K562 (cell line): ENCODE results near the gene CHN1. TPM values are rescaled to one million over a fixed set of nuclear protein-coding genes. Genes with fewer than 3 reads are reported as not detected.

Experiments used
- ATAC-seq: fragments of 200-7000 bp; cut with Tn5 transposase; 3 replicates; pipeline ENCODE4 v1.9.1; 2020; ENCODE audit warnings: moderate library complexity
- BruUV-seq: library from RNA; stranded (reverse); fragments of 400-500 nt; replicated peaks from 2 replicates; lab custom pipeline; 2021; lab: Mats Ljungman, UMichigan
- CTCF ChIA-PET: fragments of 300-600 bp; formaldehyde crosslinking; extraction: SDS; loops from one replicate; lab custom pipeline; 2021; ENCODE audit warnings: low intra/inter-chr PET ratio; lab: Yijun Ruan, JAX
- POLR2A ChIA-PET: fragments of 300-600, 350-650 bp; sonication (Branson Sonifier 250); formaldehyde crosslinking; extraction: SDS; loops from one replicate; lab custom pipeline; 2021; ENCODE audit warnings: antibody characterized with exemption, inconsistent platforms; lab: Yijun Ruan, JAX
- DNase-seq, 4 experiments: peaks; one replicate each; pipeline versions ENCODE4 v3.0.0 to v3.0.0-alpha.2; 2011 to 2018; ENCODE audit warnings: low spot score in 3 of 4, mixed read lengths in 3 of 4; ENCODE audit errors: extremely low read depth in 1 of 4
- FAIRE-seq: peaks from 2 replicates; lab custom pipeline; 2011; peaks lifted over from hg19 to GRCh38; lab: Jason Lieb, UNC
- H2AFZ ChIP-seq: 2 replicates; pipeline ENCODE4 v1.6.0; 2011; ENCODE audit warnings: low read depth, low read length, control low read depth, inconsistent platforms
- H3K27ac ChIP-seq: fragments of 200-600 bp; 3 replicates; pipeline ENCODE4 v1.8.0; 2011; ENCODE audit warnings: low read depth, mild to moderate bottlenecking, control low read depth, inconsistent platforms, low read length, moderate library complexity, mixed read lengths; ENCODE audit errors: extremely low read depth
- H3K27me3 ChIP-seq, 2 experiments: fragments of 300-600 bp in 1 of 2; 2 replicates in 1 of 2; 3 replicates in 1 of 2; pipeline versions ENCODE4 v1.6.0 to v1.8.0; 2011; ENCODE audit warnings: inconsistent platforms in 2 of 2, low read length in 2 of 2, mild to moderate bottlenecking in 1 of 2, mixed read lengths in 1 of 2, moderate library complexity in 1 of 2; ENCODE audit not compliant: control insufficient read depth in 2 of 2, insufficient read depth in 2 of 2
- H3K36me3 ChIP-seq: fragments of 300-600 bp; 3 replicates; pipeline ENCODE4 v1.8.0; 2011; ENCODE audit warnings: mild to moderate bottlenecking, low read length, inconsistent platforms; ENCODE audit not compliant: control insufficient read depth, insufficient read depth
- H3K4me1 ChIP-seq, 2 experiments: fragments of 200-600 bp in 1 of 2; replicated peaks in 1 of 2; 2 replicates in 1 of 2; 3 replicates in 1 of 2; pipeline versions ENCODE4 v1.5.1 to v1.8.0; 2011; ENCODE audit warnings: inconsistent platforms in 2 of 2, low read length in 2 of 2, mild to moderate bottlenecking in 1 of 2, mixed read lengths in 1 of 2, moderate library complexity in 1 of 2; ENCODE audit not compliant: control insufficient read depth in 2 of 2, insufficient read depth in 2 of 2
- H3K4me2 ChIP-seq: 2 replicates; pipeline ENCODE4 v1.6.1; 2011; ENCODE audit warnings: low read length, control low read depth, inconsistent platforms, mixed read lengths; ENCODE audit not compliant: insufficient read depth
- H3K4me3 ChIP-seq: fragments of 200-600 bp; sonication (generic), shearing (Covaris generic); 2 replicates; pipeline ENCODE4 v1.5.1; 2016; ENCODE audit warnings: control low read depth, inconsistent platforms
- H3K79me2 ChIP-seq: fragments of 200-600 bp; 3 replicates; pipeline ENCODE4 v1.8.0; 2011; ENCODE audit warnings: low read length, inconsistent platforms; ENCODE audit not compliant: control insufficient read depth, insufficient read depth
- H3K9ac ChIP-seq, 2 experiments: 2 replicates each; pipeline versions ENCODE4 v1.6.0 to v1.6.1; 2011; ENCODE audit warnings: low read depth in 2 of 2, low read length in 2 of 2, control low read depth in 1 of 2, inconsistent platforms in 1 of 2, mild to moderate bottlenecking in 1 of 2, mixed read lengths in 1 of 2; ENCODE audit not compliant: insufficient read depth in 1 of 2
- H3K9me1 ChIP-seq: one replicate; pipeline ENCODE4 v1.6.0; 2011; ENCODE audit warnings: inconsistent platforms, mild to moderate bottlenecking, low read length, moderate library complexity; ENCODE audit not compliant: control insufficient read depth, insufficient read depth
- H3K9me3 ChIP-seq: replicated peaks from 2 replicates; pipeline ENCODE4 v1.5.1; 2011; ENCODE audit warnings: low read depth, low read length, inconsistent platforms; ENCODE audit not compliant: control insufficient read depth, insufficient read depth
- H4K20me1 ChIP-seq: replicated peaks from 2 replicates; pipeline ENCODE4 v1.6.1; 2011; ENCODE audit warnings: low read length, inconsistent platforms, mixed read lengths; ENCODE audit not compliant: control insufficient read depth, insufficient read depth
- CHAMP1 ChIP-seq: fragments of 450-650 bp; IDR thresholded peaks from 2 replicates; pipeline ENCODE4 v1.6.1; 2016; ENCODE audit warnings: mild to moderate bottlenecking
- CHCHD3 ChIP-seq: fragments of 250-450 bp; sonication (Bioruptor Pico); IDR thresholded peaks from 2 replicates; pipeline ENCODE4 v2.1.2; 2022; ENCODE audit warnings: mild to moderate bottlenecking
- ID3 ChIP-seq, 2 experiments: fragments of 250-450 bp in 1 of 2; fragments of 450-650 bp in 1 of 2; sonication (Bioruptor Pico) in 1 of 2; IDR thresholded peaks; 2 replicates each; pipeline versions ENCODE4 v1.6.1 to v1.8.0; 2016 to 2021; ENCODE audit warnings: mild to moderate bottlenecking in 2 of 2, moderate library complexity in 2 of 2, missing compliant biosample characterization in 1 of 2, missing genetic modification characterization in 1 of 2
- XRCC3 ChIP-seq: fragments of 450-650 bp; IDR thresholded peaks from 2 replicates; pipeline ENCODE4 v1.6.1; 2017; ENCODE audit warnings: mild to moderate bottlenecking, moderate library complexity
- ZEB2 ChIP-seq: fragments of 450-650 bp; IDR thresholded peaks from 2 replicates; pipeline ENCODE4 v1.6.1; 2016
- WGBS: fragments of 100-300 bp; shearing (Covaris generic); methylation state at CpG from one replicate; pipeline ENCODE4 v1.1.6; 2016; ENCODE audit warnings: low coverage, mixed read lengths; ENCODE audit not compliant: insufficient coverage; ENCODE audit errors: missing lambda C conversion rate; 5-methylcytosine and 5-hydroxymethylcytosine counted together
- in situ Hi-C: fragments of 300-500 bp; cut with MboI; formaldehyde crosslinking; loops from 4 replicates; pipeline ENCODE4 v1.15.0; 2018; ENCODE audit warnings: inconsistent platforms, mixed read lengths
- intact Hi-C: fragments of 100-400 bp; cut with micrococcal nuclease; formaldehyde crosslinking; loops from 2 replicates; pipeline ENCODE4 v1.14.2; 2022
- polyA plus RNA-seq, 8 experiments: library from polyadenylated mRNA; depleted of rRNA in 4 of 8; stranded (reverse) in 5 of 8; unstranded in 3 of 8; fragments of >200 nt; fragmentation: Nextera tagmentation in 2 of 8; fragmentation: Illumina TruSeq in 1 of 8; extraction: Ambion mirVana in 2 of 8; extraction: Trizol in 1 of 8; gene quantifications; 2 replicates each; pipeline versions ENCODE4 v1.2.1 to v1.2.3, GENCODE V29; 2011 to 2014; ENCODE audit warnings: inconsistent platforms in 1 of 8, missing spikeins in 1 of 8
- total RNA-seq, 7 experiments: library from RNA; depleted of rRNA in 6 of 7; stranded (reverse); fragments of >200 nt in 6 of 7; fragmentation: Illumina TruSeq in 2 of 7; extraction: Trizol in 2 of 7; gene quantifications; 2 replicates each; pipeline versions ENCODE4 v1.2.1 to v1.2.3, GENCODE V29; 2011 to 2021; ENCODE audit warnings: low replicate concordance in 1 of 7

CHN1 gene
- total and polyA plus RNA-seq, 9 of the 15 experiments (the other 6 are each of a cell fraction or from before 2014, with no cell fraction given), result 0.17 to 2.0 (median 0.87) TPM

GRCh38 chr2:175035806-175036205 lies 30.6 kb upstream of the CHN1 start:
- Histone ChIP-seq H2AFZ (no peak overlapping the region), H3K4me2 (no peak overlapping the region), H3K4me1 (no peaks in the 10 kb centered on the region; a peak in 1 of 5 replicates), H3K9me3 (no peaks in the 10 kb centered on the region), H3K9me1 (no peaks in the 10 kb centered on the region), H3K36me3 (no peaks in the 10 kb centered on the region), H4K20me1 (no peaks in the 10 kb centered on the region), H3K79me2 (no peaks in the 10 kb centered on the region), H3K27me3 (peaks cover 0 to 2% of the 10 kb centered on the region in 2 experiments; a peak in 2 of 5 replicates), H3K27ac (no peak overlapping the region)
- DNase-seq (no peak), ATAC-seq (no peak), FAIRE-seq (no peak)
- CTCF ChIA-PET, result interaction anchor here (0.6 to 1.7 kb wide), 3 partner anchors 246 to 1050 kb away, joined by 3 to 10 read pairs (median 4); no protein-coding TSS in a partner anchor
- intact Hi-C loops (loop anchor here (1.0 to 10.0 kb wide), 3 partner anchors 151 to 649 kb away; no protein-coding TSS in a partner anchor), in situ Hi-C loops (loop anchor here (25.0 kb wide), 1 partner anchor 1051 kb away; the partner anchor contains the start of genes EVX2, HOXD12 and HOXD13)
- WGBS, result 27% methylated on average over 3 of the region's 3 CpGs
- POLR2A ChIA-PET, result no interaction called here
- no TSS peak for BruUV-seq
- TF ChIP-seq ZEB2, result no peak
- no peak for TF ChIP-seq ID3 (CRISPR knock-in tag; IDR thresholded peaks at IDR 0.05)
- no peak for TF ChIP-seq ID3 (tag; IDR thresholded peaks at IDR 0.05)
- no peak for TF ChIP-seq CHCHD3 (CRISPR knock-in tag)
- TF ChIP-seq XRCC3, result no peak
- TF ChIP-seq CHAMP1, result no peak
- TF ChIP-seq, all 486 proteins: peak for 0
- H3K4me3 ChIP-seq, result no peak overlapping the region
- H3K9ac ChIP-seq, result no peak overlapping the region
